Panc1 (cell line): Measurements from ENCODE around the gene PPP1R16B. TPM values are rescaled to one million over a fixed set of nuclear protein-coding genes. Genes with fewer than 3 reads are reported as not detected.

Source experiments
- ATAC-seq: fragments of 200-7000 bp; cut with Tn5 transposase; 2 replicates; pipeline ENCODE4 v1.9.1; 2020; ENCODE audit warnings: mild to moderate bottlenecking, moderate library complexity
- BruUV-seq: library from RNA; stranded (reverse); fragments of 400-500 nt; replicated peaks from 2 replicates; lab custom pipeline; 2021; lab: Mats Ljungman, UMichigan
- CTCF ChIA-PET: fragments of 300-600 bp; sonication (Branson Sonifier 250); formaldehyde crosslinking; loops from one replicate; lab custom pipeline; 2022; ENCODE audit warnings: antibody characterized with exemption; lab: Charles Lee
- POLR2A ChIA-PET: fragments of 300-600 bp; sonication (Branson Sonifier 250); formaldehyde crosslinking; loops from one replicate; lab custom pipeline; 2022; ENCODE audit warnings: antibody characterized with exemption; lab: Charles Lee
- DNase-seq: peaks from one replicate; pipeline ENCODE4 v3.0.0-alpha.2; 2010; ENCODE audit warnings: low read depth, low spot score
- H3K27ac ChIP-seq: 2 replicates; pipeline ENCODE4 v1.5.1; 2011; ENCODE audit warnings: mild to moderate bottlenecking, low read length, inconsistent platforms
- H3K27me3 ChIP-seq: fragments of 200-500 bp; sonication (Bioruptor generic); 2 replicates; pipeline ENCODE4 v1.6.0; 2014; ENCODE audit warnings: low read length, inconsistent platforms; ENCODE audit not compliant: control insufficient read depth, insufficient read depth
- H3K36me3 ChIP-seq: fragments of 200-500 bp; sonication (Bioruptor generic); 2 replicates; pipeline ENCODE4 v1.5.1; 2014; ENCODE audit warnings: inconsistent platforms, mild to moderate bottlenecking, low read length, moderate library complexity; ENCODE audit not compliant: control insufficient read depth, insufficient read depth
- H3K4me1 ChIP-seq: 2 replicates; pipeline ENCODE4 v1.5.1; 2011; ENCODE audit warnings: inconsistent platforms, mild to moderate bottlenecking, low read length, moderate library complexity; ENCODE audit not compliant: control insufficient read depth, insufficient read depth
- H3K4me3 ChIP-seq, 2 experiments: 2 replicates each; pipeline ENCODE4 v1.5.1; 2011 to 2012; ENCODE audit warnings: low read depth in 2 of 2, low read length in 2 of 2, mild to moderate bottlenecking in 2 of 2, inconsistent platforms in 1 of 2, moderate library complexity in 1 of 2
- H3K9me3 ChIP-seq: fragments of 200-500 bp; sonication (Bioruptor generic); 2 replicates; pipeline ENCODE4 v1.5.1; 2014; ENCODE audit warnings: low read depth, mild to moderate bottlenecking, inconsistent platforms, low read length, moderate library complexity; ENCODE audit not compliant: control insufficient read depth, insufficient read depth
- POLR2AphosphoS5 ChIP-seq: IDR thresholded peaks from 2 replicates; pipeline ENCODE4 v1.6.1; 2012; ENCODE audit warnings: mild to moderate bottlenecking, low read depth, low read length, moderate library complexity
- REST ChIP-seq, 2 experiments: IDR thresholded peaks; 2 replicates each; pipeline ENCODE4 v1.6.1; 2011 to 2012; ENCODE audit warnings: low read depth in 2 of 2, control low read depth in 1 of 2, low read length in 1 of 2, mild to moderate bottlenecking in 1 of 2, moderate library complexity in 1 of 2; ENCODE audit not compliant: insufficient read depth in 1 of 2
- SIN3A ChIP-seq: IDR thresholded peaks from 2 replicates; pipeline ENCODE4 v1.6.1; 2012; ENCODE audit warnings: low read depth, mild to moderate bottlenecking, low read length, moderate library complexity, borderline replicate concordance; ENCODE audit not compliant: insufficient read depth
- TCF7L2 ChIP-seq: IDR thresholded peaks from 2 replicates; pipeline ENCODE4 v1.6.1; 2011; ENCODE audit warnings: mild to moderate bottlenecking, low read depth, low read length, inconsistent platforms
- in situ Hi-C: cut with HindIII; loops from 2 replicates; pipeline ENCODE4 v1.10.0; 2016; ENCODE audit warnings: low sequenced_read_pairs, low pct_unique_long_range_greater_than_20kb
- intact Hi-C: fragments of 100-400 bp; cut with micrococcal nuclease; formaldehyde crosslinking; loops from one replicate; pipeline ENCODE4 v1.10.0; 2022; ENCODE audit not compliant: unreplicated experiment
- total RNA-seq: library from RNA; stranded (reverse); gene quantifications from one replicate; pipeline ENCODE4 v1.2.1, GENCODE V29; 2021; ENCODE audit not compliant: unreplicated experiment
- TF ChIP-seq, protein P1 (sequence below): fragments of 450-650 bp; IDR thresholded peaks from 2 replicates; pipeline ENCODE4 v1.5.1; 2017; ENCODE audit warnings: mild to moderate bottlenecking

Gene PPP1R16B
- total RNA-seq, 1 experiment from 2014 or later = 0.92 TPM

- H3K27me3 ChIP-seq = peaks cover 7% of the 10 kb centered on the region
- peak; percentile 55 for ATAC-seq
- no peak for DNase-seq
- peak overlapping the region; percentile 41 to 50 for H3K4me3 ChIP-seq
- in situ Hi-C loops (no loop called here), intact Hi-C loops (no loop called here)
- no peaks in the 10 kb centered on the region for H3K9me3 ChIP-seq
- ChIA-PET CTCF (no interaction called here), POLR2A (no interaction called here)
- no TSS peak for BruUV-seq
- H3K4me1 ChIP-seq = no peaks in the 10 kb centered on the region
- H3K27ac ChIP-seq = no peak overlapping the region
- no peaks in the 10 kb centered on the region for H3K36me3 ChIP-seq
- TF ChIP-seq, protein P1, sequence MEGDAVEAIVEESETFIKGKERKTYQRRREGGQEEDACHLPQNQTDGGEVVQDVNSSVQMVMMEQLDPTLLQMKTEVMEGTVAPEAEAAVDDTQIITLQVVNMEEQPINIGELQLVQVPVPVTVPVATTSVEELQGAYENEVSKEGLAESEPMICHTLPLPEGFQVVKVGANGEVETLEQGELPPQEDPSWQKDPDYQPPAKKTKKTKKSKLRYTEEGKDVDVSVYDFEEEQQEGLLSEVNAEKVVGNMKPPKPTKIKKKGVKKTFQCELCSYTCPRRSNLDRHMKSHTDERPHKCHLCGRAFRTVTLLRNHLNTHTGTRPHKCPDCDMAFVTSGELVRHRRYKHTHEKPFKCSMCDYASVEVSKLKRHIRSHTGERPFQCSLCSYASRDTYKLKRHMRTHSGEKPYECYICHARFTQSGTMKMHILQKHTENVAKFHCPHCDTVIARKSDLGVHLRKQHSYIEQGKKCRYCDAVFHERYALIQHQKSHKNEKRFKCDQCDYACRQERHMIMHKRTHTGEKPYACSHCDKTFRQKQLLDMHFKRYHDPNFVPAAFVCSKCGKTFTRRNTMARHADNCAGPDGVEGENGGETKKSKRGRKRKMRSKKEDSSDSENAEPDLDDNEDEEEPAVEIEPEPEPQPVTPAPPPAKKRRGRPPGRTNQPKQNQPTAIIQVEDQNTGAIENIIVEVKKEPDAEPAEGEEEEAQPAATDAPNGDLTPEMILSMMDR = no peak; the same call in 1 of the 2 replicates
- TF ChIP-seq TCF7L2 (no peak), REST (IDR thresholded peaks at IDR 0.05; ENCODE audit: insufficient read depth in 1 of 2, low read depth in 2 of 2, low read length in 1 of 2) (no peak), POLR2AphosphoS5 (no peak), SIN3A (no peak)
These were observed 709 bp downstream of the PPP1R16B start for GRCh38 chr20:38805958-38806854.

- BruUV-seq = no TSS peak
- ATAC-seq (no peak), DNase-seq (no peak)
- TF ChIP-seq SIN3A = no peak
- TF ChIP-seq REST (IDR thresholded peaks at IDR 0.05; ENCODE audit: insufficient read depth in 1 of 2, low read depth in 2 of 2, low read length in 1 of 2) = no peak
- TF ChIP-seq, protein P1 = no peak
- TF ChIP-seq TCF7L2 = no peak
- ChIA-PET POLR2A (interaction anchor here (0.6 kb wide), 1 partner anchor 87 kb away, joined by 3 read pairs; no protein-coding TSS in a partner anchor), CTCF (no interaction called here)
- Histone ChIP-seq H3K4me1 (no peaks in the 10 kb centered on the region), H3K4me3 (peak overlapping the region in 1 of 2 experiments; percentile 41; a peak in 1 of 4 replicates), H3K27ac (no peak overlapping the region), H3K27me3 (peaks cover 9% of the 10 kb centered on the region), H3K9me3 (no peaks in the 10 kb centered on the region), H3K36me3 (no peaks in the 10 kb centered on the region)
- intact Hi-C loops = no loop called here
- in situ Hi-C loops = no loop called here
These were observed 1.6 kb downstream of the PPP1R16B start for GRCh38 chr20:38806855-38807655.
